Adipose tissue (tissue), 3 donors: ENCODE measurements around the gene EPHB1. TPM values are rescaled to one million over a fixed set of nuclear protein-coding genes. Genes with fewer than 3 reads are reported as not detected.
"Not testable (repeated sequence)": the region's sequence is repeated elsewhere in the genome, so short reads cannot be mapped to it uniquely, and the experiment has no call there.

ENCODE experiments used
- H3K27ac ChIP-seq: one replicate; pipeline ENCODE4 v1.5.1; 2013; ENCODE audit warnings: low read depth, low read length
- WGBS, 3 donors: extraction: QIAGEN DNeasy Blood & Tissue Kit; methylation state at CpG; one replicate each; pipeline ENCODE4 v1.1.7; 2013; 5-methylcytosine and 5-hydroxymethylcytosine counted together
- polyA plus RNA-seq, 3 donors: library from polyadenylated mRNA; stranded (reverse); fragments of 200-250 nt; gene quantifications; one replicate each; pipeline ENCODE4 v1.2.3, GENCODE V29; 2013
- donor health status: healthy with polysubstance abuse.
- donor health status: Bipolar disorder and iron deficiency.
- donor health status: healthy.

The EPHB1 gene
- polyA plus RNA-seq, 3 donors = 0.14 to 1.0 (median 0.49) TPM

GRCh38 chr3:135203026-135203425 is 408.0 kb downstream of the EPHB1 start:
- H3K27ac ChIP-seq = no peak overlapping the region
- 76 to 96% (median 93%) methylated on average over 3 of the region's 3 CpGs for WGBS, 3 donors

DNA sequence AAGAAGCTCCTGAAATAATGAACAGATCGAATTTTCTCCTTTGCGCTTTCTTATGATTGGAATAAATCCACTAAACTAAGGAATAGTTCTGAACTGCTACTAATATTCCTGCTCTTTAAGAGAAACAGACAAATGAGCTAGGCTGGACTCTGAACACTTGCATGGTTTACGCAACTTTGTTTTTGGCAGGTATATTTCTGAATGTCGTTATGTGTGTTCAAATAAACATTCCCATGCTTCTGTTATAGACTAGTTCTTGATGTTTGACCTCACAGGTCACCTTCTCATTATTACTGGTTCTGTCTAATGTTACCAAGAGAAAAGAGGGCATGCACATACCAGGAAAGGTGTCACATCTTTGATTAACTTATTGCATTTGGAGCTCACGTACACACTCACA is 418.2 kb downstream of the EPHB1 start:
- H3K27ac ChIP-seq = no peak overlapping the region
- 66 to 87% (median 73%) methylated on average over 5 of the region's 5 CpGs for WGBS, 3 donors

DNA sequence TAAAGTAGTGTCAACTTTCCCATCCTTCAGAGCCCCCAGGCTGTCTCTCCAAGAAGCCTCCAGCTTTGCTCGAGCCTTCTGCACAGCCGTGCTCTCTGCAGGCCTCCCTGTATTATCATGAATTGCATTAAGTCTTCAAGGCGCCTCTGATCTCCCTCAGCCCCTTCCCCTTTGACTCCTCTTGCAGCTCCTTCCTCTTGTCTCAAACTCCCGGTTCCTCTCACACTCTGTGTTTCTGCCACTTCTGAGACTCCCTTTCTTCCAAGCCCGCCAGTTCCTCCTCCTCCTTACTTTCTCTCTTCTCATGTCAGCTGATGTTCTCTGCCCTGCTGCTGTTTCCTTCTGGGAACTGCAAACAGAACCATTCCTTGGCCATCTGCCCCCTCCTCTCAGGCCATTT is 418.8 kb downstream of the EPHB1 start:
- H3K27ac ChIP-seq = no peak overlapping the region
- 48 to 51% (median 49%) methylated on average over 5 of the region's 5 CpGs for WGBS, 3 donors

- H3K27ac ChIP-seq = no peak overlapping the region
Measured at GRCh38 chr3:135214400-135214799, 419.3 kb downstream of the EPHB1 start.

GRCh38 chr3:135215516-135215915 is 420.5 kb downstream of the EPHB1 start:
- WGBS, 3 donors = 88 to 93% (median 89%) methylated on average over 6 of the region's 6 CpGs
- no peak overlapping the region for H3K27ac ChIP-seq

More at GRCh38 chr3:135214400-135214799, 419.3 kb downstream of the EPHB1 start:
- 75 to 88% (median 78%) methylated on average over 5 of the region's 5 CpGs for WGBS, 3 donors

- WGBS, 3 donors = 74 to 90% (median 81%) methylated on average over 3 of the region's 3 CpGs
- no peak overlapping the region for H3K27ac ChIP-seq
Measured at GRCh38 chr3:135216659-135217058, 421.6 kb downstream of the EPHB1 start.

- WGBS, 3 donors = 42 to 57% (median 52%) methylated on average over 3 of the region's 3 CpGs
- no peak overlapping the region for H3K27ac ChIP-seq
Measured at GRCh38 chr3:135217730-135218129, 422.7 kb downstream of the EPHB1 start.

DNA sequence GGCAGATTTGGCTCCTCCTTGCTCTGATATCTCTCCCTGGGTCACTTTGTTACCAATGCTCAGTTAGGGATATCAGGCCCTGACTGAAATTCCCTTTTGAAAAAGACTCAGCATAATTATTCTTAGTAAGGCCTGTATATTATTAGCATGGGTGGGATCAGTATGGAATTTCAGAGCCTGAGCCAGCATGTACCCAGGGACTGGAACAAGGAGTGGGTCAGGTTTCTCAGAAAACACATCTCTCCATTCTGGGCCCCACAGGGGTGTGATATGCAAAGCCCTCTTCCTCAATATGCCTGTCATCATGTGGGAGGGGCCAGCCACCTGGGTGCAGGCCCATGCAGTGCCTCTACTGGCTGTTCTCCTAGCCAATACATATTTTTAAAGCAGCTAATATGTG is 423.2 kb downstream of the EPHB1 start:
- H3K27ac ChIP-seq = no peak overlapping the region

GRCh38 chr3:135218782-135219181 is 423.7 kb downstream of the EPHB1 start:
- H3K27ac ChIP-seq = no peak overlapping the region
- 89 to 91% (median 90%) methylated on average over 4 of the region's 4 CpGs for whole genome bisulfite sequencing, 3 donors

DNA sequence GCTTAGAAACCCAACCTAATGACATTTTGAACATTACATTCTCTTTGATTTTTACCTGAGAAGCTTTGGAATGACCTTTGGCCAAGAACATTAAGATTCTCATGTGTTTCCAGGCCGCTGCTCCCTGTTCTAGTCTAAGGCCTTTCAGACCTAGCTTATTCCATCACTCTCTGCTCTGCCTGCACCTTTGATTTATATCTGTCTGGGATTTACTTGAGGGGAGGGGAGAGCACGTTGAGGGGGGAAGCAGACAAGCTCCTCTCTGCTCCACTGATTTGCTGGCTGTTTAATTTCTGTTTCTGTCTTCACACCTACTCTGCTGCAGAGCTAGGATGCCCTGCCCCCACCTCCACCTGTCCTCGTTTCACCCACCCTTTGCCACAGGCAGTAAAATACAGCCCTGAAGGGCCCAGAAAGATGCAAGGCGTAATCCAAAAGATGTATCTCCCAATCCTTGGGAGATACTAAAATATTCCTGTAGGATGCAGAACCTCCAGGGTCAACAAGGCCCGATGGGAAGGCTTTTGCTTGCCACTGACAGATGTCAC is 429.8 kb downstream of the EPHB1 start:
- WGBS, 3 donors = 55 to 69% (median 68%) methylated on average over 5 of the region's 5 CpGs
- H3K27ac ChIP-seq = no peak overlapping the region

GRCh38 chr3:135226057-135226456 is 431.0 kb downstream of the EPHB1 start:
- H3K27ac ChIP-seq = no peak overlapping the region
- WGBS, 3 donors = 56 to 74% (median 69%) methylated on average over 6 of the region's 6 CpGs

GRCh38 chr3:135228201-135228600 is 433.1 kb downstream of the EPHB1 start:
- WGBS, 3 donors = 43 to 50% (median 47%) methylated on average over 3 of the region's 3 CpGs

DNA sequence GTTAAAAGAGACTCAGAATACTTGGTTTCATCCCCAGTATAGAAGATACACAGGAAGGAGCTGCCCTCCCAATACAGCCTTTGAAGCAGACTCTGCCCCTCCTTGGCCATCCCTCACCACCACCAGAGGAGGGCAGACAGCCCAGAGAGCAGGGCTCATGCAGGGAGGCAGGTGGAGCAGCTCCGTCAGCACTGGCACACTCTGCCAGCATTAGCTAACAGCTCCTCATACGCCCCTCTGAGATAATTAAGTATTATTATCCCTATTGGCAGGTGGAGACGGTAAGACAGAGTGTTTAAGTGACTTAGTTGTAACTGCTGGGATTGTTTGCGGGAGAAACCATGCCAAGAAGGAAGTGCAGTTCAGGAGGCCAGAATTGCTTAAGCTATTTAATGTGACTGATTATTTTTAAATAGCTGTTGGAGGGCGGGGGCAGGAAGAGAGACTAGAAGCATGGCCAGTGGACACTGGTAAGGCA is 434.0 kb downstream of the EPHB1 start:
- 18 to 27% (median 23%) methylated on average over 5 of the region's 5 CpGs for WGBS, 3 donors
- no peak overlapping the region for H3K27ac ChIP-seq

More at GRCh38 chr3:135228201-135228600, 433.1 kb downstream of the EPHB1 start:
- no peak overlapping the region for H3K27ac ChIP-seq

GRCh38 chr3:135231737-135232136 is 436.7 kb downstream of the EPHB1 start:
- WGBS, 3 donors = 21 to 49% (median 41%) methylated on average over 2 of the region's 2 CpGs
- H3K27ac ChIP-seq = no peak overlapping the region

DNA sequence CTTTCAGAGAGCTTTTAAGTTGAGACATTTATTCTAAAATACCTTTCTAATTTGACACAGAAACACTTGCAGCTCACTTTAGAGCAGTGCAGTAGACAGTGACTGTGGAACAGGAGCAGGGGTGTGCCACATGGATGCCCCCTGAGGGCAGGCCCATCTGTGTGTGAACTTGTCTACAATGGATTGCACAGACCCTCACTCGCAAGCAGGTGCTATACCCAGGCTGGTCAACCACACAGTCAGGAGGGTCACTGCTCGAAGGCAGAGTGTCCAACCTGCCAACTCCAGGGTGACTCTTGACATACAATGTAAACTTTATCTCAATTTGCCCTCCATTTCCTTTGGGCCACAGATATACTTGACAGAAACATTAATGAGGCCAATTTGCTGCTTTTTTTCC is 437.2 kb downstream of the EPHB1 start:
- no peak overlapping the region for H3K27ac ChIP-seq
- WGBS, 3 donors = 84% methylated on average over 2 of the region's 2 CpGs

DNA sequence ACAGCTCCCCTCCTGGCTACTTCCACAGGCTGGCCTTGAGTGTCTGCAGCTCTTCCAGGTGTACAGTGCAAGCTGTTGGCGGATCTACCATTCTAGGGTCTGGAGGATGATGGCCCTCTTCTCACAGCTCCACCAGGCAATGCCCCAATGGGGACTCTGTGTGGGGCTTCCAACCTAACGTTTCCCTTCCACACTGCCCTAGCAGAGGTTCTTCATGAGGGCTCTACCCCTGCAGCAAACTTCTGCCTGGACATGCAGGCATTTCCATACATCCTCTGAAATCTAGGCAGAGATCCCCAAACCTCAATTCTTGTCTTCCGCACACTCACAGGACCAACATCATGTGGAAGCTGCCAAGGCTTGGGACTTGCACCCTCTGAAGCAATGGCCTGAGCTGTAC is 438.4 kb downstream of the EPHB1 start:
- 77 to 94% (median 94%) methylated on average over 3 of the region's 3 CpGs for WGBS, 3 donors
- not testable (repeated sequence) for H3K27ac ChIP-seq

DNA sequence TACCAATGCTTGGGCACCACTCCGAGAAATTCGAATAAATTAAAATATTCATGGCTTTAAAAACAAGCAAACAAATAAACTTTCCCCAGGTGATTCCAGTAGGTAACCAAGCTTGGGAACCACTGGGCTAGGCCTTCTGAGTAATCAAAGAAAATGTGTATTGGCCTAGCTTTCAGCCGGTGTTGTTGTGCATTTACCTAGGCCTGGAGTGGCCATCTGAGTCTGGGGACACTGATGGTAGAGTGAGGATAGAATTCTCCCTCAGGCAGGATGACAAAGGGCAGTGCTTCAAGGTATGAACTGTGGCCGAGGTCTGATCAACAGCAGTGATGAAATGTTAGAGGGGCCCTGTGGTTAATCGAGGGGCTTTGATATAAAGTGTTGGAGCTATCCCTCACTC is 440.5 kb downstream of the EPHB1 start:
- H3K27ac ChIP-seq = no peak overlapping the region
- 71 to 93% (median 92%) methylated on average over 5 of the region's 5 CpGs for WGBS, 3 donors

DNA sequence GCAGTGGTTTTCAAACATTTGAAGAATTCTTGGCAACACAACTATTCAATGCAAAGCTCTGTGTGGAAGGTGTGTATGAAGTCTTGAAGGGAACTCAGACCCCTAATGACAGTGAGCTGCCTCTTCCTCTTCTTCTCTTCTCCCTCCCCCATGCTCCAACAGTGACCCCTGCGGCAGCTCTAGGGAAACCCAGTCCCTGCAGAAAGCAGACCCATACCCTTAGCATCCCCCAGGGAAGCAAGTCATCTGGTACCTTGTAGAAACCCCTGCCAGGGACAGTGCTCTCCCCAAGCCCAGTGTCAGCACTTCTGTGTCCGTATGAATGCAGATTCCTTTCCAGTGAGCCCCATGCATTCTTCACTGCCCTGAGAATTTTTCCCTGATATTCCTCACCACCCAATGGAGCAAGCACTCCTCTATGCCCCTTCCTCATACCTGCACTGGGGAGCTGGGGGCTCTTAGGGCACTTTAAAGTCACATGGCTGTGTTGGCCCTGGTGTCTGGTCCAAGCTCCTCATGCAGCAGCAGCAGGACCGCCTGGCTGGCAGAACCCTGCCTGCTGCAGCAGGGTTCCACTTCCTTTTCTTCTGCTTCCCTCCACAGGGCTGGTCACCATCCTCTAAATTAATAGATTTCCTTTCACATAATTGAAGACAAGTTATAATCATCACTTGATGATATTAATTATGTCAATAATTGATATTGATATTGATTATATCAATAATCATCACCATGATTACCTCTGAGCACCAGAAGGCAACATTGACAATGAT is 442.5 kb downstream of the EPHB1 start:
- no peak overlapping the region for H3K27ac ChIP-seq
- 51 to 62% (median 52%) methylated on average over 3 of the region's 3 CpGs for WGBS, 3 donors

GRCh38 chr3:135238236-135238830 is 443.3 kb downstream of the EPHB1 start:
- WGBS, 3 donors = 47 to 82% (median 72%) methylated on average over 4 of the region's 4 CpGs
- no peak overlapping the region for H3K27ac ChIP-seq
